ENCODE results near the gene BBX. TPM values are rescaled to one million over a fixed set of nuclear protein-coding genes. Genes with fewer than 3 reads are reported as not detected.
A peak's percentile ranks its signal among the peaks of the same experiment; 100 is the strongest.
"Not testable (repeated sequence)": the region's sequence is repeated elsewhere in the genome, so short reads cannot be mapped to it uniquely, and the experiment has no call there.

The BBX gene
- total RNA-seq, 1 experiment from 2014 or later: 45.0 TPM

DNA sequence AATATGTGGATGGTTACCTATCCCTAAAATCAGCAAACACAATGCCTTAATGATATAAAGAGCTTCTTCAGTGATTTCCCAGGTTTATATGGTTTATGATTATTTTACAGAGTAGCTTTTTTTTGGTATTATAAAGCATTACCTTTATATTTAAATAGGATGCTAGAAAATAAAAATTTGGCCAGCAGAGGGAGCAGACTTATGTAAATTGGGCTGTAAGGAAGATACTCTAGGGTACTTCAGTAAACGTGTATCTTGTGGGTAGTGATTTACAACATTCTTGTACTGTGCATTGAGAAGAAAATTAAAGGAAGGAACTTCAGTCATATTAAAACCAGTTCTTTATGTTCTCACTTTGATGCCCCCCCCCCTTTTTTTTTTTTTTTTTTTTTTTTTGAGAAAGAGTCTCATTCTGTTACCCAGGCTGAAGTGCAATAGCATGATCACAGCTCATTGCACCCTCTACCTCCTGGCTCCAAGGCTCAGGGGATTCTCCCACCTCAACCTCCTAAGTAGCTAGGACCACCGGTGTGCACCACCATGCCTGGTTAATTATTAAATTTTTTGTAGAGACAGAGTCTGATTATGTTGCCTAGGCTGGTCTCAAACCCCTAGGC lies 167.9 kb downstream of the BBX start:
- ChIA-PET POLR2A (interaction anchor here (0.6 kb wide), 3 partner anchors 101 to 249 kb away, joined by 3 to 8 read pairs (median 6); no protein-coding TSS in a partner anchor), CTCF (interaction anchor here (0.6 to 2.7 kb wide), 28 partner anchors 9 to 894 kb away, joined by 3 to 20 read pairs (median 4); no protein-coding TSS in a partner anchor)
- TF ChIP-seq SMAD4 (CRISPR knock-in tag; IDR thresholded peaks at IDR 0.05) (no peak), ZNF671 (CRISPR knock-in tag; IDR thresholded peaks at IDR 0.05) (no peak), SP1 (CRISPR knock-in tag; conservative IDR thresholded peaks at IDR 0.05) (no peak), GTF2I (CRISPR knock-in tag; conservative IDR thresholded peaks at IDR 0.05) (no peak), ZNF232 (CRISPR knock-in tag; IDR thresholded peaks at IDR 0.05) (no peak), MYBL2 (CRISPR knock-in tag; IDR thresholded peaks at IDR 0.05) (no peak)
- TF ChIP-seq, protein P1, sequence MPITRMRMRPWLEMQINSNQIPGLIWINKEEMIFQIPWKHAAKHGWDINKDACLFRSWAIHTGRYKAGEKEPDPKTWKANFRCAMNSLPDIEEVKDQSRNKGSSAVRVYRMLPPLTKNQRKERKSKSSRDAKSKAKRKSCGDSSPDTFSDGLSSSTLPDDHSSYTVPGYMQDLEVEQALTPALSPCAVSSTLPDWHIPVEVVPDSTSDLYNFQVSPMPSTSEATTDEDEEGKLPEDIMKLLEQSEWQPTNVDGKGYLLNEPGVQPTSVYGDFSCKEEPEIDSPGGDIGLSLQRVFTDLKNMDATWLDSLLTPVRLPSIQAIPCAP (CRISPR knock-in tag; IDR thresholded peaks at IDR 0.05): no peak
- TF ChIP-seq, protein P2, sequence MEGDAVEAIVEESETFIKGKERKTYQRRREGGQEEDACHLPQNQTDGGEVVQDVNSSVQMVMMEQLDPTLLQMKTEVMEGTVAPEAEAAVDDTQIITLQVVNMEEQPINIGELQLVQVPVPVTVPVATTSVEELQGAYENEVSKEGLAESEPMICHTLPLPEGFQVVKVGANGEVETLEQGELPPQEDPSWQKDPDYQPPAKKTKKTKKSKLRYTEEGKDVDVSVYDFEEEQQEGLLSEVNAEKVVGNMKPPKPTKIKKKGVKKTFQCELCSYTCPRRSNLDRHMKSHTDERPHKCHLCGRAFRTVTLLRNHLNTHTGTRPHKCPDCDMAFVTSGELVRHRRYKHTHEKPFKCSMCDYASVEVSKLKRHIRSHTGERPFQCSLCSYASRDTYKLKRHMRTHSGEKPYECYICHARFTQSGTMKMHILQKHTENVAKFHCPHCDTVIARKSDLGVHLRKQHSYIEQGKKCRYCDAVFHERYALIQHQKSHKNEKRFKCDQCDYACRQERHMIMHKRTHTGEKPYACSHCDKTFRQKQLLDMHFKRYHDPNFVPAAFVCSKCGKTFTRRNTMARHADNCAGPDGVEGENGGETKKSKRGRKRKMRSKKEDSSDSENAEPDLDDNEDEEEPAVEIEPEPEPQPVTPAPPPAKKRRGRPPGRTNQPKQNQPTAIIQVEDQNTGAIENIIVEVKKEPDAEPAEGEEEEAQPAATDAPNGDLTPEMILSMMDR (IDR thresholded peaks at IDR 0.05): peak; percentile 30; the same call in 1 of the 2 replicates
- H3K27me3 Mint-ChIP-seq (ENCODE audit: low read depth): no peaks in the 10 kb centered on the region
- H3K27ac Mint-ChIP-seq: no peak overlapping the region
- ATAC-seq (peak; percentile 47; the same call in 1 of the 2 replicates), DNase-seq (ENCODE audit: low spot score) (no peak)
- H3K4me1 Mint-ChIP-seq: peaks cover 14% of the 10 kb centered on the region
- no peaks in the 10 kb centered on the region for H3K9me3 Mint-ChIP-seq
- no peak overlapping the region for H3K4me3 Mint-ChIP-seq
- H3K36me3 Mint-ChIP-seq: no peaks in the 10 kb centered on the region

DNA sequence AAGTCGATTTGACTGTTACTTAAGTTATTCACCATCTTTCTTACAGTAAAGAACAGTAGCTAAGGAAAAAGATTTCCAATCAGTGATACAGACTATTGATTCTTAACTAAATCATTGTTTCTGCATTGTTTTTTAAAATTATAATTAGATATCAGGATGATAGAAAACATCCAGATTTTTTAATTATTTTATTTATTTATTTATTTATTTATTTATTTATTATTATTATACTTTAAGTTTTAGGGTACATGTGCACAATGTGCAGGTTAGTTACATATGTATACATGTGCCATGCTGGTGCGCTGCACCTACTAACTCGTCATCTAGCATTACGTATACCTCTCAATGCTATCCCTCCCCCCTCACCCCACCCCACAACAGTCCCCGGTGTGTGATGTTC lies 169.2 kb downstream of the BBX start:
- DNase-seq (ENCODE audit: low spot score); H3K36me3 Mint-ChIP-seq; H3K27ac Mint-ChIP-seq; ATAC-seq; H3K9me3 Mint-ChIP-seq; H3K4me3 Mint-ChIP-seq; H3K27me3 Mint-ChIP-seq (ENCODE audit: low read depth); POLR2A ChIA-PET: not testable (repeated sequence)
- H3K4me1 Mint-ChIP-seq: peaks cover 13% of the 10 kb centered on the region
- CTCF ChIA-PET: interaction anchor here (1.9 kb wide), 1 partner anchor 16 kb away, joined by 19 read pairs; no protein-coding TSS in a partner anchor
- TF ChIP-seq HMGA2 (CRISPR knock-in tag; IDR thresholded peaks at IDR 0.05): 0 out of 2 replicates have a peak, but pooled peaks have one; percentile 53

DNA sequence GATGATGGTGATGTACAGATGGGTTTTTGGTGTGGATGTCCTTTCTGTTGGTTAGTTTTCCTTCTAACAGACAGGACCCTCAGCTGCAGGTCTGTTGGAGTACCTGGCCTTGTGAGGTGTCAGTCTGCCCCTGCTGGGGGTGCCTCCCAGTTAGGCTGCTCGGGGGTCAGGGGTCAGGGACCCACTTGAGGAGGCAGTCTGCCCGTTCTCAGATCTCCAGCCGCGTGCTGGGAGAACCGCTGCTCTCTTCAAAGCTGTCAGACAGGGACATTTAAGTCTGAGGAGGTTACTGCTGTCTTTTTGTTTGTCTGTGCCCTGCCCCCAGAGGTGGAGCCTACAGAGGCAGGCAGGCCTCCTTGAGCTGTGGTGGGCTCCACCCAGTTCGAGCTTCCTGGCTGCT lies 174.6 kb downstream of the BBX start:
- H3K36me3 Mint-ChIP-seq; DNase-seq (ENCODE audit: low spot score); POLR2A ChIA-PET; H3K9me3 Mint-ChIP-seq; ATAC-seq; H3K27me3 Mint-ChIP-seq (ENCODE audit: low read depth): not testable (repeated sequence)
- CTCF ChIA-PET: interaction anchor here (0.7 to 2.1 kb wide), 2 partner anchors 21 to 56 kb away, joined by 3 to 10 read pairs; no protein-coding TSS in a partner anchor
- H3K4me1 Mint-ChIP-seq: peaks cover 41% of the 10 kb centered on the region
- H3K27ac Mint-ChIP-seq: peak overlapping the region; percentile 74
- H3K4me3 Mint-ChIP-seq: peak overlapping the region; percentile 84

DNA sequence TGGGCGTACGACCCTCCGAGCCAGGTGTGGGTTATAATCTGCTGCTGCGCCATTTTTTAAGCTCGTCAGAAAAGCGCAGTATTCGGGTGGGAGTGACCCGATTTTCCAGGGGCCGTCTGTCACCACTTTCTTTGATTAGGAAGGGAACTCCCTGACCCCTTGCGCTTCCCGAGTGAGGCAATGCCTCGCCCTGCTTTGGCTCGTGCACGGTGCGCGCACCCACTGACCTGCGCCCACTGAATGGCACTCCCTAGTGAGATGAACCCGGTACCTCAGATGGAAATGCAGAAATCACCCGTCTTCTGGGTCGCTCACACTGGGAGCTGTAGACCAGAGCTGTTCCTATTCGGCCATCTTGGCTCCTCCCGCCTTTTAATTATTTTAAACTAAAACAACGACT lies 175.1 kb downstream of the BBX start:
- Mint-ChIP-seq H3K4me3 (peak overlapping the region; percentile 84), H3K4me1 (peaks cover 46% of the 10 kb centered on the region), H3K27ac (peak overlapping the region; percentile 96)
- H3K36me3 Mint-ChIP-seq; ATAC-seq; POLR2A ChIA-PET; H3K9me3 Mint-ChIP-seq; H3K27me3 Mint-ChIP-seq (ENCODE audit: low read depth): not testable (repeated sequence)
- CTCF ChIA-PET: interaction anchor here (2.1 kb wide), 1 partner anchor 22 kb away, joined by 10 read pairs; no protein-coding TSS in a partner anchor
- DNase-seq (ENCODE audit: low spot score): peak; percentile 15

DNA sequence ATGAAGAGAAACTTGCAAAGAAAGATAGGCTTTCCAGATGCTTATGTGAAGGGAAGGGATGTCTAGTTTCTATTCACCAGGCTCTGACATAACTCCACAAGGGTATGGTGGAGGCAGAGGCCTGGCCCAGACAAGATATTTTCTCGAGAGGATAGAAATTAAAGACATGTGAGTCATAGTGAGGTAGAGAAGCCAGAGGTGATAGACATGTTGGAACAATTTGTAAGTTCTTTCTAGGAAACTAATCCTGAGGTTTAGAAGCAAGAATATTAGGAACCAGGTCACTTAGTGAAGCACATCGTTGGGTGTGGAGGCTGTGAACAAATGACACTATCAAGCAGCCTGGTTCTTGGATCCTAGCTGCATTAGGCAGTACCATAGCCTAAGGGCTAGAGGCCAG lies 176.9 kb downstream of the BBX start:
- Mint-ChIP-seq H3K36me3 (no peaks in the 10 kb centered on the region), H3K4me3 (no peak overlapping the region), H3K27ac (no peak overlapping the region), H3K9me3 (no peaks in the 10 kb centered on the region), H3K4me1 (peaks cover 46% of the 10 kb centered on the region), H3K27me3 (ENCODE audit: low read depth) (no peaks in the 10 kb centered on the region)
- ChIA-PET POLR2A (no interaction called here), CTCF (interaction anchor here (1.1 to 1.3 kb wide), 2 partner anchors 10 to 40 kb away, joined by 3 to 9 read pairs; no protein-coding TSS in a partner anchor)
- DNase-seq (ENCODE audit: low spot score) (no peak), ATAC-seq (no peak)
- TF ChIP-seq ZNF219 (CRISPR knock-in tag; IDR thresholded peaks at IDR 0.05; ENCODE audit: borderline replicate concordance) (no peak), MXD4 (CRISPR knock-in tag; IDR thresholded peaks at IDR 0.05; ENCODE audit: borderline replicate concordance) (no peak), ZNF232 (CRISPR knock-in tag; IDR thresholded peaks at IDR 0.05) (no peak), NR2C2 (CRISPR knock-in tag; IDR thresholded peaks at IDR 0.05) (no peak)
- TF ChIP-seq, protein P3, sequence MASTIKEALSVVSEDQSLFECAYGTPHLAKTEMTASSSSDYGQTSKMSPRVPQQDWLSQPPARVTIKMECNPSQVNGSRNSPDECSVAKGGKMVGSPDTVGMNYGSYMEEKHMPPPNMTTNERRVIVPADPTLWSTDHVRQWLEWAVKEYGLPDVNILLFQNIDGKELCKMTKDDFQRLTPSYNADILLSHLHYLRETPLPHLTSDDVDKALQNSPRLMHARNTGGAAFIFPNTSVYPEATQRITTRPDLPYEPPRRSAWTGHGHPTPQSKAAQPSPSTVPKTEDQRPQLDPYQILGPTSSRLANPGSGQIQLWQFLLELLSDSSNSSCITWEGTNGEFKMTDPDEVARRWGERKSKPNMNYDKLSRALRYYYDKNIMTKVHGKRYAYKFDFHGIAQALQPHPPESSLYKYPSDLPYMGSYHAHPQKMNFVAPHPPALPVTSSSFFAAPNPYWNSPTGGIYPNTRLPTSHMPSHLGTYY (CRISPR knock-in tag; IDR thresholded peaks at IDR 0.05): no peak

Measured in WTC11 (cell line).